ENCODE results near the gene STK10. TPM values are rescaled to one million over a fixed set of nuclear protein-coding genes. Genes with fewer than 3 reads are reported as not detected.

The STK10 gene
- total and polyA plus RNA-seq, 2 experiments from 2014 or later: 7.5 to 17.8 TPM

DNA sequence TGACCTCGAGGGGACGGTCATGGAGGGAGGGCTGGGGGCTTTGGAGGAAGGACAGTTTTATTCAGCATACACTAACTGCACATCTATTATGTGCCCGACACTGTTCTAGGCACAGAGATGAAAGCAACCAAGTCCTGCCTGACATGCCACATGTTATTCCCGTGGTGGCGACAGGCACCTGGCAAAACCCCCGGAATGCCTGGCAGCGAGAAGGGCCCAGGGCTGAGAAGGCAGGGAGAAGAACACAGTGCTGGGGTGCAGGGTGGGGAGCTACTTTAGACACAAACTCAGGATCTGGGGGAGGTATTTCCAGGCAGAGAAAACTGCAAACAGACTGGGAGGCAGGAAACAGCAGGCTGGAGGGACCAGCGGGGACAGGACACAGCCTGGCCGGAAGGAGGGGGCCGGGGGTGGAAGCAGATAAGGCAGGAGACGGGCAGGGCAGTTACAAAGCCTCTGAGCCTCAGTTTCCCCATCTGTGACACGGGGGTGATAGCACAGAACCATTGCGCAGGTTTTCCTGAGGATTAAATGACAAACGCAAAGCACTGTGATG is 77.7 kb downstream of the STK10 start (continued):
- TF ChIP-seq, protein P1, sequence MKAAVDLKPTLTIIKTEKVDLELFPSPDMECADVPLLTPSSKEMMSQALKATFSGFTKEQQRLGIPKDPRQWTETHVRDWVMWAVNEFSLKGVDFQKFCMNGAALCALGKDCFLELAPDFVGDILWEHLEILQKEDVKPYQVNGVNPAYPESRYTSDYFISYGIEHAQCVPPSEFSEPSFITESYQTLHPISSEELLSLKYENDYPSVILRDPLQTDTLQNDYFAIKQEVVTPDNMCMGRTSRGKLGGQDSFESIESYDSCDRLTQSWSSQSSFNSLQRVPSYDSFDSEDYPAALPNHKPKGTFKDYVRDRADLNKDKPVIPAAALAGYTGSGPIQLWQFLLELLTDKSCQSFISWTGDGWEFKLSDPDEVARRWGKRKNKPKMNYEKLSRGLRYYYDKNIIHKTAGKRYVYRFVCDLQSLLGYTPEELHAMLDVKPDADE (IDR thresholded peaks at IDR 0.05): no peak
- TF ChIP-seq ZNF114 (CRISPR knock-in tag; IDR thresholded peaks at IDR 0.05): no peak
- TF ChIP-seq, protein P2, sequence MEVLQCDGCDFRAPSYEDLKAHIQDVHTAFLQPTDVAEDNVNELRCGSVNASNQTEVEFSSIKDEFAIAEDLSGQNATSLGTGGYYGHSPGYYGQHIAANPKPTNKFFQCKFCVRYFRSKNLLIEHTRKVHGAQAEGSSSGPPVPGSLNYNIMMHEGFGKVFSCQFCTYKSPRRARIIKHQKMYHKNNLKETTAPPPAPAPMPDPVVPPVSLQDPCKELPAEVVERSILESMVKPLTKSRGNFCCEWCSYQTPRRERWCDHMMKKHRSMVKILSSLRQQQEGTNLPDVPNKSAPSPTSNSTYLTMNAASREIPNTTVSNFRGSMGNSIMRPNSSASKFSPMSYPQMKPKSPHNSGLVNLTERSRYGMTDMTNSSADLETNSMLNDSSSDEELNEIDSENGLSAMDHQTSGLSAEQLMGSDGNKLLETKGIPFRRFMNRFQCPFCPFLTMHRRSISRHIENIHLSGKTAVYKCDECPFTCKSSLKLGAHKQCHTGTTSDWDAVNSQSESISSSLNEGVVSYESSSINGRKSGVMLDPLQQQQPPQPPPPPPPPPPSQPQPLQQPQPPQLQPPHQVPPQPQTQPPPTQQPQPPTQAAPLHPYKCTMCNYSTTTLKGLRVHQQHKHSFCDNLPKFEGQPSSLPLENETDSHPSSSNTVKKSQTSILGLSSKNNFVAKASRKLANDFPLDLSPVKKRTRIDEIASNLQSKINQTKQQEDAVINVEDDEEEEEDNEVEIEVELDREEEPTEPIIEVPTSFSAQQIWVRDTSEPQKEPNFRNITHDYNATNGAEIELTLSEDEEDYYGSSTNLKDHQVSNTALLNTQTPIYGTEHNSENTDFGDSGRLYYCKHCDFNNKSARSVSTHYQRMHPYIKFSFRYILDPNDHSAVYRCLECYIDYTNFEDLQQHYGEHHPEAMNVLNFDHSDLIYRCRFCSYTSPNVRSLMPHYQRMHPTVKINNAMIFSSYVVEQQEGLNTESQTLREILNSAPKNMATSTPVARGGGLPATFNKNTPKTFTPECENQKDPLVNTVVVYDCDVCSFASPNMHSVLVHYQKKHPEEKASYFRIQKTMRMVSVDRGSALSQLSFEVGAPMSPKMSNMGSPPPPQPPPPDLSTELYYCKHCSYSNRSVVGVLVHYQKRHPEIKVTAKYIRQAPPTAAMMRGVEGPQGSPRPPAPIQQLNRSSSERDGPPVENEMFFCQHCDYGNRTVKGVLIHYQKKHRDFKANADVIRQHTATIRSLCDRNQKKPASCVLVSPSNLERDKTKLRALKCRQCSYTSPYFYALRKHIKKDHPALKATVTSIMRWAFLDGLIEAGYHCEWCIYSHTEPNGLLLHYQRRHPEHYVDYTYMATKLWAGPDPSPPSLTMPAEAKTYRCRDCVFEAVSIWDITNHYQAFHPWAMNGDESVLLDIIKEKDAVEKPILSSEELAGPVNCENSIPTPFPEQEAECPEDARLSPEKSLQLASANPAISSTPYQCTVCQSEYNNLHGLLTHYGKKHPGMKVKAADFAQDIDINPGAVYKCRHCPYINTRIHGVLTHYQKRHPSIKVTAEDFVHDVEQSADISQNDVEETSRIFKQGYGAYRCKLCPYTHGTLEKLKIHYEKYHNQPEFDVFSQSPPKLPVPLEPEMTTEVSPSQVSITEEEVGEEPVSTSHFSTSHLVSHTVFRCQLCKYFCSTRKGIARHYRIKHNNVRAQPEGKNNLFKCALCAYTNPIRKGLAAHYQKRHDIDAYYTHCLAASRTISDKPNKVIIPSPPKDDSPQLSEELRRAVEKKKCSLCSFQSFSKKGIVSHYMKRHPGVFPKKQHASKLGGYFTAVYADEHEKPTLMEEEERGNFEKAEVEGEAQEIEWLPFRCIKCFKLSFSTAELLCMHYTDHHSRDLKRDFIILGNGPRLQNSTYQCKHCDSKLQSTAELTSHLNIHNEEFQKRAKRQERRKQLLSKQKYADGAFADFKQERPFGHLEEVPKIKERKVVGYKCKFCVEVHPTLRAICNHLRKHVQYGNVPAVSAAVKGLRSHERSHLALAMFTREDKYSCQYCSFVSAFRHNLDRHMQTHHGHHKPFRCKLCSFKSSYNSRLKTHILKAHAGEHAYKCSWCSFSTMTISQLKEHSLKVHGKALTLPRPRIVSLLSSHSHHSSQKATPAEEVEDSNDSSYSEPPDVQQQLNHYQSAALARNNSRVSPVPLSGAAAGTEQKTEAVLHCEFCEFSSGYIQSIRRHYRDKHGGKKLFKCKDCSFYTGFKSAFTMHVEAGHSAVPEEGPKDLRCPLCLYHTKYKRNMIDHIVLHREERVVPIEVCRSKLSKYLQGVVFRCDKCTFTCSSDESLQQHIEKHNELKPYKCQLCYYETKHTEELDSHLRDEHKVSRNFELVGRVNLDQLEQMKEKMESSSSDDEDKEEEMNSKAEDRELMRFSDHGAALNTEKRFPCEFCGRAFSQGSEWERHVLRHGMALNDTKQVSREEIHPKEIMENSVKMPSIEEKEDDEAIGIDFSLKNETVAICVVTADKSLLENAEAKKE (CRISPR knock-in tag; IDR thresholded peaks at IDR 0.05): no peak
- TF ChIP-seq EZH2 (IDR thresholded peaks at IDR 0.05; ENCODE audit: low read depth, unreplicated experiment): no peak
- no peak for TF ChIP-seq EZH2phosphoT487 (IDR thresholded peaks at IDR 0.05; ENCODE audit: unreplicated experiment)

DNA sequence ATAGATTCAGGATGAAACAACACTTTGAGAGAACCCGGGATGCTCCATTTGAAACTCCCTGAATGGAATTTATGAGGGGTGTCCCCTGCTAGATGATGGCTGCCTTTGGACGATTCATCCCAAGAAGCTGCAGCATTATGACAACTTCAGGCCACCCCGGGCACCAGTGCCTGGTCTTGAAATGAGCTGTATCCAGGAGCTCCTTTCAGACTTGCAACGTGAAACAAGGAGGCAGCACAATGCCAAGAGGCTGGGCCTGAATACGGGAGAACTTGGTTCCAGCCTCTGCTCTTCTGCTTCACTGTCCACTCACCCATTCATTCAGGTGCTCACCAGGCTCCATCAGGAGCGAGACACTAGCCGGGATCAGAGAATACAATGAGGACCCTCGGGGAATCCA is 78.3 kb downstream of the STK10 start:
- H3K4me2 ChIP-seq: no peak overlapping the region
- 0 out of 2 replicates have a peak, but pooled peaks cover 11% of the 10 kb centered on the region for H3F3A ChIP-seq (replicated peaks; ENCODE audit: low read depth)
- no peaks in the 10 kb centered on the region for H4K20me1 ChIP-seq (replicated peaks; ENCODE audit: insufficient read depth)
- H3K27me3 ChIP-seq (ENCODE audit: insufficient read depth): no peaks in the 10 kb centered on the region
- Mint-ChIP-seq H3K4me3 (no peak overlapping the region; the same call in 2 of the 3 replicates), H3K27me3 (ENCODE audit: insufficient read depth, low read depth, poor library complexity) (peaks cover 18% of the 10 kb centered on the region), H3K9me3 (no peaks in the 10 kb centered on the region; the same call in 2 of the 3 replicates), H3K4me1 (peaks cover 31% of the 10 kb centered on the region), H3K36me3 (ENCODE audit: low read depth) (peaks cover 5% of the 10 kb centered on the region; the same call in 2 of the 3 replicates), H3K27ac (0 out of 2 replicates have a peak overlapping the region, but pooled peaks have one; percentile 64)
- H3K79me2 ChIP-seq (replicated peaks; ENCODE audit: insufficient read depth): no peaks in the 10 kb centered on the region
- DNase-seq (ENCODE audit: low spot score) (no peak), ATAC-seq (no peak)
- no peak overlapping the region for H2AFZ ChIP-seq
- H3K4me3 ChIP-seq: no peak overlapping the region
- H3K9me2 ChIP-seq (ENCODE audit: insufficient read depth): no peaks in the 10 kb centered on the region
- H3K36me3 ChIP-seq (ENCODE audit: insufficient read depth): no peaks in the 10 kb centered on the region
- H3K27ac ChIP-seq (ENCODE audit: low read depth): peak overlapping the region; percentile 32; the same call in 1 of the 2 replicates
- no peak for TF ChIP-seq ZNF331 (CRISPR knock-in tag; IDR thresholded peaks at IDR 0.05; ENCODE audit: low read depth)
- no peak for TF ChIP-seq ZNF114 (CRISPR knock-in tag; IDR thresholded peaks at IDR 0.05)
- H3K4me1 ChIP-seq (ENCODE audit: insufficient read depth): peaks cover 19% of the 10 kb centered on the region
